Measurements from ENCODE around the gene GLOD5.

GLOD5 gene

GRCh38 chrX:48751343-48751742, 10.2 kb upstream of the GLOD5 start:
- no peak for DNase-seq (ENCODE audit: low read depth)
- H3K4me3 ChIP-seq (ENCODE audit: low read length) = no peak overlapping the region
- TF ChIP-seq CTCF (IDR thresholded peaks at IDR 0.05; ENCODE audit: insufficient read depth, low read depth, low read length, missing control alignments) = no peak

- TF ChIP-seq CTCF (IDR thresholded peaks at IDR 0.05; ENCODE audit: insufficient read depth, low read depth, low read length, missing control alignments) = no peak
- DNase-seq (ENCODE audit: low read depth) = no peak
Observed at GRCh38 chrX:48752498-48752897, 9.0 kb upstream of the GLOD5 start.

GRCh38 chrX:48753708-48754228, 7.8 kb upstream of the GLOD5 start:
- DNase-seq (ENCODE audit: low read depth) = no peak
- no peak for TF ChIP-seq CTCF (IDR thresholded peaks at IDR 0.05; ENCODE audit: insufficient read depth, low read depth, low read length, missing control alignments)
- H3K4me3 ChIP-seq (ENCODE audit: low read length) = no peak overlapping the region

More at GRCh38 chrX:48752498-48752897, 9.0 kb upstream of the GLOD5 start:
- no peak overlapping the region for H3K4me3 ChIP-seq (ENCODE audit: low read length)

GRCh38 chrX:48754238-48754637, 7.3 kb upstream of the GLOD5 start:
- no peak for TF ChIP-seq CTCF (IDR thresholded peaks at IDR 0.05; ENCODE audit: insufficient read depth, low read depth, low read length, missing control alignments)
- H3K4me3 ChIP-seq (ENCODE audit: low read length) = no peak overlapping the region
- DNase-seq (ENCODE audit: low read depth) = no peak

- no peak overlapping the region for H3K4me3 ChIP-seq (ENCODE audit: low read length)
- DNase-seq (ENCODE audit: low read depth) = no peak
- no peak for TF ChIP-seq CTCF (IDR thresholded peaks at IDR 0.05; ENCODE audit: insufficient read depth, low read depth, low read length, missing control alignments)
Observed at GRCh38 chrX:48769230-48769629, 7.7 kb downstream of the GLOD5 start.

GRCh38 chrX:48770296-48770695, 8.7 kb downstream of the GLOD5 start:
- H3K4me3 ChIP-seq (ENCODE audit: low read length) = no peak overlapping the region
- no peak for DNase-seq (ENCODE audit: low read depth)
- no peak for TF ChIP-seq CTCF (IDR thresholded peaks at IDR 0.05; ENCODE audit: insufficient read depth, low read depth, low read length, missing control alignments)

- TF ChIP-seq CTCF (IDR thresholded peaks at IDR 0.05; ENCODE audit: insufficient read depth, low read depth, low read length, missing control alignments) = no peak
- no peak overlapping the region for H3K4me3 ChIP-seq (ENCODE audit: low read length)
- no peak for DNase-seq (ENCODE audit: low read depth)
Observed at GRCh38 chrX:48772602-48773001, 11.1 kb downstream of the GLOD5 start.
